HG03066 (cell line): ENCODE results near the gene MDFIC2.
"Not testable (repeated sequence)": the region's sequence is repeated elsewhere in the genome, so short reads cannot be mapped to it uniquely, and the experiment has no call there.

Experiments used
- ATAC-seq: cut with Tn5 transposase; IDR thresholded peaks from one replicate; pipeline ENCODE4 v1.9.1; 2021; ENCODE audit warnings: low read depth; ENCODE audit not compliant: unreplicated experiment

The MDFIC2 gene

DNA sequence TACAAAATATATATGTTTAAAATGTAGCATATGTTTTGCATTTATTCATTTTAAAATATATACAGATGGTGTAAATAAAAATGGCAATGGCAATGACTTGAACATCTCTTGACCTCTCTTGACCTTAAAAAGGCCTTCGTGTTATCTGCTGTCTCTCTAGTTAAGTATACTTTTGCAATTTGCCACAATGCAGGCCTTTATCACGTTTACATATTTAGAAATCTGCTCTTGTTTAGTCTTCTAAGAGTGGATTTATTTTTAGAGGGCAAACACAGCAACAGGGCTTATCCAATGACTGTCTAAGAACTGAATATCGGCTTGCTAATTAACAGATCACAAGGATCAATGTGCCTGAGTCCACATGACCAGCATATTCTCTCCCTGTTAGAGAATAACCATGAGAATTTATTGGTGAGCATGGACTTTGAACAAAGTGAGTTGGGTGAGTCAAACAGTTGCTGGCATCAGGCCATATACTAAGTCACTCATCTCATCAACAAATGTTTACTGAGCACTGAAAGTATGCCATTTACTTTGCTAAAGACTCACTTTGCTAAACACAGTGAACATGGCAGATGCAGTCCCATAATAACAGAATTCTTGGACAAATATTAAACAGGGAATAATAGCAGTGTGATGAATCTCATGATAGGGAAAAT lies 48.2 kb downstream of the MDFIC2 start:
- ATAC-seq = no peak

DNA sequence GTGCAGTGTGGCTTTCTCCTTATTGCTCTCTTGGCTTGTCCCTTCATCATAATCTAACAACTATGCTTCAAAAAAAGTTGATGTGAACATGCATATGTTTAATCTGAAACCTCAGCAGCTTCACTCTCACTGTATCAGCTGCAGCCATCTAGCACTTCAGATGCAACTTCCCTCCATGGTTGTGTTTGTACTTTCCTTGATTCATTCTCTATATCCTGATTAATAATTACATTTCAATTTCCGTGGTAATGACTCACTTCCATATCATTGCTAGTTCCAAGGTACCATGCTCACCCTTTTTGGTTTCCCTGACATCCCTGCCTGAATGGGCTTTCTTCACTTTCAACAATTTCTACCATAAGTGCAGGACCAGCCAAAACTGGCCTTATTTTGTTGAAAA lies 51.2 kb downstream of the MDFIC2 start:
- no peak for ATAC-seq

DNA sequence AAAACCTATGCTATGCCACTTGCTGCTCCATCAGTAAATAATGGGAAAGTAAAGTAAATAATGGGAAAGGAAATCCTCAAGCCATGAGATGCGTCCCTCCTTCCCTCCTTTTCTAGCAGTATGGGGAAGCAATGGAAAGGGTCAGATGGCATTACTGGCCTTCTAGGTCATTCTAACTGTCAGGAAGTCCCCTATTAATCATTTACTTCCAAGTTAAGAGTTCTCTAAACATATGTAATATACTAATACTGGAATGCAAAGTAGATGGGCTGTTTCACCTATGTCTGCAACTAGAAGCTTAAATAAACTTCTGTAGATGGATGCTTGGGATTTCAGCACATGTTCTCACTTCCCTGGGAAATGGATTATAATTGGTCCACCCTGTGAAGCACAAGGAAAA lies 55.9 kb downstream of the MDFIC2 start:
- no peak for ATAC-seq

DNA sequence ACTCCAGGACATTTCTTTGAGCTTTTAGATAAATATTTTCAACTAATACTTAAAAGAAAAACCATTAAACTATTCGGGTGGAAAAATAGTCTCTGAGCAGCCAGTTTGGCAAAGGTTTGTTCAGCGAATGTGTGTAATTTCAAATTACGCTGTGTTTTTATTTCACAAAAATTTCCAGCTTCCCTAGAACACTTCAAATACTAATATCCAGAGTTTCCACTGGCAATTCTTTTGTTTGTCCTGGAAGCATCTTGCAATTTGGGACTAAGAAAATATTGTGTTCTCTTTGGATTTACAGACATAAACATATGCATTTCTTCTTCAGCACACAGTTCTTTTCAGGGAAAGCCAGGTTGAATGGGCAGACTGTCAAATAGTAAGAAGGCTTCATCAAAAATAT lies 61.9 kb downstream of the MDFIC2 start:
- ATAC-seq = no peak

DNA sequence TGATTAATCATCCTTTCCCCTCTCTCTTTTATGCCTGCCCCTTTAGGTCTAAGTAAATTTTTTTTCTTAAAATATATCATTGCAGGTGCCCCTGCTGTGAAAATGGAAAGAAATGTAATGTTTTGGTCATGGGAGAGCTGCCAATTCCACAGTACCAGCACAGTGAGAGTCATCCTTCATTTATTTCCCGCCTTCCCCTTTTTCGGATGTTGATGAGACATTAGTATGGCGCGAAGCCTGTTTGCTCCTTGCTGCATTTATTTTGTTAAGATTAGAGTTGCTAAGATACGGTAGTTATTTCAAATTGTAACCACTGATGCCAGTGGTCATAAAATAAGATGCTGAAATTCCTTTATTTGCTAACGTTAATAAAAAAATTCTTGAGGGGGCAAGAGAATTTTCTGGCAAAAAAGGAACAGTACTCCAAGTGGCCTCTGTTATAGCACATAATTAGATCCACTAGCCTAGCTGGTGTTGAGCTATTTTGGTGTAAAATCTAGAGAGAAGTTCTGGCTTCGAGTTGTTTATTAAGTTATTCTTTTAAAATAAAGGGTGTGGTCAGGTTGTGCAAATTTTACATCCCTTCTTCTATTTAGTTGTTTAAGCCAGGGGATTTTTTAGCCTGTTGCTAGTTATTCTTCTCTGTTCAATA lies 62.8 kb downstream of the MDFIC2 start:
- no peak for ATAC-seq

DNA sequence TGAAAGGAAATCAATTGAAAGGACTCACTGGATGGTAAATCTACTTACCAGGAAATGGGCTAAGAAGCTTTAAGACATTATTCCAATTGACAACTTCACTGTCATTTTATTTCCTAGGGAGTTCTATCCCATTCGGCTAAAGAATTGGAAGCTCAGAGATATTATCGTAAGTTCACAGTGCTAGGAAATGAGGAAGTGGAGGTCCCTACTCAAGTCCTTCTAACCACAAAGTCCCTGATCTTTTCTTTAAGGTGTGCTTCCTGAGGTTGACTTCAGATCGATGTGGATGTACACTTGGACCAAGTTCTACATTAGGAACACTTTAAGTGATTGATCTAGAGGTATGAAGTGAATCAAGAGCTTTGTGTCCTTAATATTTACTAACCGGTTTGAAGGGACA lies 63.6 kb downstream of the MDFIC2 start:
- no peak for ATAC-seq

DNA sequence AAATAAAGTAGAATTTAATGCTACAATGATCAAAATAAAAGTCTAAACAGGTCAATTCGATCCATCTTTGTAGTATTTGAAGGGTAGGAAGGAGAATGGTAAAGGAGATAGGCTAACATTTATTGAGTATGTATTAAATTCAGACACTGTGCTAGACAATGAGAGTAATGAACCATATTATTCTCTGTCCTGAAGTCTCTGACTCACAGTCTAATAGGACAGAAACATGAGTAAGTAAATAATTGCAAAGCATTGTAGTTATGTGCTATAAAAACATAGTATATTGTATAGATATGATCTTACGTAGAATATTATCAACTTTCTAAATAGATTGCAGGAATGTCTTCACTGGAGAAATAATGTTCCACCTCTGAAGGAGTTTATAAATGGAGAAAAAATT lies 64.5 kb downstream of the MDFIC2 start:
- no peak for ATAC-seq

DNA sequence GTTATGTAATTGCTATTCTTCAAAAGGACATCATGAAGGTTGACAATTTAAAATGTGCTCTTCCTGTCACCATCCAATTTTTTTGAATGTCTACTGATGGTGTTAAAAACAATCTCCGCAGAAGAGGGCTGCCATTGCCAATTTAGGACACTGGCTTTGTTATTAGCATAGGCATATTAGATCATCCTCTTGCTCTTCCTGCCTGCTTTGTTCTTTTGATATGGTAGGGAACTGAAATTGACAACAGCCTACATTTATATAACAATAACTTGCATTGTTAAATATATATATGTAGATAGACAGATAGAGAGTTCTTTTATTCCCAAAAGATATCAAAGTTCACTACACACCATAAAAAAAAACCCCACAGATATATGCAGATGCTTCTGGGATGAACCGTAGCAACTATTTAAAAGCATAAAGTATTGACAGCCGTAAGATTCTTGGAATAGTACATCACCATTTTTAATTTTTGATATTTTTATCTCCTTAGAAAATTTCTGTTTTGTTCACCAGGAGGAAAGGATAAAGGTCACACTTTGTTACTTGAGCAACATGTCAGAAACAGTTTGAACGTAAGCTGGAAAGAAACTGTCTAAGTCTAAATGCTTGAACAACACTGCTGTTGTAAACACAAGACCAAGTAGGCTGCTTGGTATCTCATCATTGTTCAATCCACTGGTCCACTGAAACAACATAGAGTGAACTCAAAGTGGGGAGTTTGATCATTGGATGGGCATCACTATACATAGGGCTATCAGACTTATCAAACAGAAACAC lies 66.5 kb downstream of the MDFIC2 start:
- no peak for ATAC-seq

DNA sequence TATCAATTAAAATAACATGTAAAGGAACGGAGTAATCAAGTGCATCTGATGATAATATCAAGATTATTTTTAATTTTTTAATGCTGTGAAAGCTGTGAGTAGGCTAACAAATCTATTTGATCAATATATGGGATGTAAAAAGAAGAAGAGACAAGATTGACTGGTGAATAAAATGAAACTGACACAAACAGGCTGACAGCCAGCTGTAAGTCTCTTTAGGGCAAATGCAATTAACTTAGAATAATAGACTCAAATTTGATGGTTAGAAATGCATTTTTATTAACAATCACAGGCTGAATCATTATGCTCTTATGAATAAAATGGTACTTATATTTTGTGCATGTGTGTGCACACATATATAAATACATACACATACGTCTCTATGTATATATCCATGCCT lies 68.0 kb downstream of the MDFIC2 start:
- no peak for ATAC-seq

DNA sequence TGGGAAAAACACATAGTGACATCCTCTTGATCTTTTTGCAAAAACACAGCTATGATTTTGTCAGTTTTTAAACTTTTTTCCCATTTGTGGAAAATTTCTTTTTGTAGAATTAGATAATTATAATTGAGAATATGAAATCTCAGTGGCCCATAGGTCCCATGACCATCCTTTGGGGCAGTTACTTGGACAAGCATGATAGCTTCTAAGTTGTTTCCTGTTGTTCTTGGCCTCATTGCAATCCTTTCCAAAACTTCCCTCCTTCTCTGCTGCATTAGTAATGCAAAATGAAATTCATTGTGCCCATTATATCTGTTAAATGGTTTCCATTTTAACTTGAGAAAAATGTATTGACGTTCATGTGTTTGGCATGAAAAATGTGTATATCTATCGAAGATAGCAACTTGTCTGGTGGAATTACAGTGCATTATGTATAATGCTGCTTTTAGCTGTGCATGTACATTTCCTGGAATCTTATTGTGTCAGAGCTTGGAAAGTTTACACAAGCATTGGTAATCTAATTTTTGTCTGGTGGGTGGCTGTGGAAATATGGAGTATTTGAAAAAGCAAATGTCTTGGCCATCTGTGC lies 70.0 kb downstream of the MDFIC2 start:
- no peak for ATAC-seq

DNA sequence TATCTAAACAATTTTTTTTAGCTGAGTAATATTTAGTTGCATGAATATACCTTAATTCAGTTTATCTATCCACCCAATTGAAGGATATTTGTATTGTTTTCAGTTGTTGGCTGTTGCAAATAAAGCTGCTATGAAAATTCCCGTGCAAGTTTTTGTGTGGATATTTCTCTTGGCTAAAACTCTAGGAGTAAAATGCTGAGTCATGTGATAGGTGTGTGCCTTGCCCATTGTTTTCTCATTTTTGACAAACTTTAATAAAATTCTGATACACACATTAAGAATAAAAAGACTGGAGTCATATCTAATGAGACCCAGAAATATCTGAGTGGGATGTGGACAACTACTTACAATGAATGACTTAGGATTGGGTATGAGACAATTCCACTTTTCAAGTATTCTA lies 78.6 kb downstream of the MDFIC2 start:
- ATAC-seq = no peak

DNA sequence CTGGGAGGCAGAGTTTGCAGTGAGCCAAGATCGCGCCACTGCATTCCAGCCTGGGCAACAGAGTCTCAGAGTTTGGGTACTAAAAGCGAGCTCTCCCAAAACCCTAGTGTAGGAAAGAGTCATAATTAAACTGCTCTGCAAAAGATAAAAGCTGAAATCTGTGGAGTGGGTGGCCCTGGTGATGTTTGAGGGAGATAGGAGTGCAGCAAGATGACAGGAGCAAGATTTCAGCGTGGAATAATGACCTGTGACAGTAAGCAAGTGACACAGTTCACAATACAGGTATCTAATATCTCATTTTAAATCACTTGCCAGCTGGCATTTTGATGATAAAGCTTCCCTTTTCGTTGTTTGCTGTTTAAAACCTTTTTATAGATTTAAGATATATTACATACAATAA lies 79.3 kb downstream of the MDFIC2 start:
- no peak for ATAC-seq

DNA sequence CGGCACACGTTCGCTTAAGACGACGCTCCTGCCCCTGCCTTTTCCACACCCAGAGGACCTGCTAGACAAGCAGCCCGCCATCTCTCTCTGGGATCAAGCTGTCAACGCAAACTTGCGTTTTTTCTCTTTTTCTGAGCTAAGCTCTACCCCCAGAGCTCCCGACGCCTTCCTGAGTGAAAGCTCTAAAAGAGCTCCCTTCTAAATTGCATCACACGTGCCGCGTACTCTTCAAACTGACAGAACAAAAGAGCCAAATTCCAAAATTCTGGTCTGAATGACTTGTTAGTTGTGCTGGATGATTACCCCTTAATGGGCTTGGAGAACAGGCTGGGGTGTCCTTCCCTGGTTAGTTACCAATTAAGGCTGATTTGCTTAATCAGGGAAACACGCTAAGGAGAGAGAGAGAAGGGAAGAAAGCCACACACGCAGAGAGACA lies 81.2 kb downstream of the MDFIC2 start:
- ATAC-seq = no peak

DNA sequence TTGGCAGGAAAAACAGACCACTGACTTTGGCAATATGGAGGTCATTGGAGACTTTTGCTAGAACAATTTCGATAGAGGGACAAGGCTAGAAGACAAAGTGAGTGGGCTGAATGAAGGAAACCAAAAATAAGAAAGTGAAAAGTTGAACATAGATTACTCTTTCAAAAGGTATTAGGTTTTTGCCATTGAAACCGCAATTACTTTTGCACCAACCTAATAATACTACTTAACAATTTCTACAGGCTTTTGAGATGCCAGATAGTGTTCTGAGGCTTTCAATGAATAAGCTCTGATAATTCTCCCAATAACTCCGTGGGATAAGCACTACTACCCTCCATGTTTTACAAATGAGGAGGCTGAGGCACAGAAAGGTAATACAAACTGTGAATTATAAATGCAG lies 85.0 kb downstream of the MDFIC2 start:
- ATAC-seq = no peak

DNA sequence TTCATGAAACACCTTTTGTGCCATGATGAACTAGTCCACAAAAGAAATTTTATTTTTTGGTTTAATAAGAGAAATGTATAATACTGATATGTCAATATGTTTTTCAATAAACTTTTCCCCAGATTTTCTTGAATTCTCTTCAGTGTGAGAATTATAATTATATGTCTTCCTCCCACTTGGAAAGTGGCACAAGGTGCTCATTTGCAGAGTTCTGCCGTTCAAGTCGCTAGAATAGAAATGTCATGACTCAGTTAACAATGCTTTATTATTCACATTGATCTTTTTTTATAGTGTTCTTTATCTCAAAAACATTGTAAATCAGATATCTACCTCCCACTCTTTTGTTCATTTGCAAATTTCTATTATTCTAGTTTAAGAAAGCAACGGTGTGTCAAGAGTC lies 87.3 kb downstream of the MDFIC2 start:
- ATAC-seq = no peak

DNA sequence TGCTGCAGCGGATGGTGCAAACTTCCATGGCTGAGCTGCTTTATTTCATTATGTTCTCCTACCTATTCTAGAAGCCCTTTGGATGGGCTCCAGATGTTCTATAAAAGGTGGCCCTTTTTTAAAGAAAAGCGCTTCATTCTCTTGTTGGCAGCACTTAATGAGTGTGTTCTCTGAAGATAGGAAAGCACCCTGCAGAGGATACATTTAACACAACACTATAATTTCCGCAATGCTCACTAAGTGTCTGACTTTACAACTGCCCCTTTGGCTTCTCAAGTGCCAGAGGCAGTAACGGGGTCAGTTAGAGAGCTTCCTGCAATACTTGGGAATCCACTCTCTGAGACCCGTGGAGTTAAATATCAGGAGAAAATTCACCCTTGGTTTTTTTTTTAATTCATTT lies 88.1 kb downstream of the MDFIC2 start:
- no peak for ATAC-seq

DNA sequence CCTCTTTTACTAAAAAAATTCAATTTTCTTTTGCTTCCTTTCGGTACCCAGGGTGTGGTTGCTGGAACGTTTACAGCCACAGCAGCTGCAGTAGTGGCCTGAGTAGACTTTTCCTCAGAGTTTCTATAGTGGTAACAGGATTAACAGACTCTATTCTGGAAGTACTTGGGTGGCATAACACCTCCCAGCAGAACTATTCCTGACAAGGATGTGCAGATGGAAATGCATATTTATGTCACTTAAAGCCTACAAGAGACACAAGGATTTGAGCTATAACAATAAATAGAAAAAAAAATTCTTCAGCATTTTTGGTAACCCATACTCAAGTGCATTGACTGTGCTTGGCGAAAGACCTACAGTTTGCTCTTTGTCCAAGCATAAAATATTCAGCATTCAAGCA lies 94.0 kb downstream of the MDFIC2 start:
- no peak for ATAC-seq

DNA sequence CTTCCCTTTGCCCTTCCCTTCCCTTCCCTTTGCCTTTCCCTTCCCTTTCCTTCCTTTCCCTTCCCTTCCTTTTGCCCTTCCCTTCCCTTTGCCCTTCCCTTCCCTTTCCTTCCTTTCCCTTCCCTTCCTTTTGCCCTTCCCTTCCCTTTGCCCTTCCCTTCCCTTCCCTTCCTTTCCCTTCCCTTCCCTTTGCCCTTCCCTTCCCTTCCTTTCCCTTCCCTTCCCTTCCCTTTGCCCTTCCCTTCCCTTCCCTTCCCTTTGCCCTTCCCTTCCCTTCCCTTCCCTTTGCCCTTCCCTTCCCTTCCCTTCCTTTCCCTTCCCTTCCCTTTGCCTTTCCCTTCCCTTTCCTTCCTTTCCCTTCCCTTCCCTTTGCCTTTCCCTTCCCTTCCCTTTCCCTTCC lies 101.2 kb downstream of the MDFIC2 start:
- ATAC-seq = not testable (repeated sequence)

DNA sequence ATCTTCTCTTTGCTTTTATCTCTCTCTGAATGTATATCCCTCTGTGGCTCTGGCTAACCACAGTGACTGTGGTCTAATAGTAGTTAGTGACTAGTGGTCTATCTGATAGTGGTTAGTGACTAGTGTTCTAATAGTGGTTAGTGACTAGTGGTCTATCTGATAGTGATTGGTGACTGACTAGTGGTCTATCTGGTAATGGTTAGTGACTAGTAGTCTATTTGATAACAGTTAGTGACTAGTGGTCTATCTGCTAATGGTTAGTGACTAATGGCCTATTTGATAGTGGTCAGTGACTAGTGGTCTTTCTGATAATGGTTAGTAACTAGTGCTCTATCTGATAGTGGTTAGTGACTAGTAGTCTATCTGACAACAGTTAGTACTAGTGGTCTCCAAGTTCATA lies 110.5 kb downstream of the MDFIC2 start:
- ATAC-seq = no peak

DNA sequence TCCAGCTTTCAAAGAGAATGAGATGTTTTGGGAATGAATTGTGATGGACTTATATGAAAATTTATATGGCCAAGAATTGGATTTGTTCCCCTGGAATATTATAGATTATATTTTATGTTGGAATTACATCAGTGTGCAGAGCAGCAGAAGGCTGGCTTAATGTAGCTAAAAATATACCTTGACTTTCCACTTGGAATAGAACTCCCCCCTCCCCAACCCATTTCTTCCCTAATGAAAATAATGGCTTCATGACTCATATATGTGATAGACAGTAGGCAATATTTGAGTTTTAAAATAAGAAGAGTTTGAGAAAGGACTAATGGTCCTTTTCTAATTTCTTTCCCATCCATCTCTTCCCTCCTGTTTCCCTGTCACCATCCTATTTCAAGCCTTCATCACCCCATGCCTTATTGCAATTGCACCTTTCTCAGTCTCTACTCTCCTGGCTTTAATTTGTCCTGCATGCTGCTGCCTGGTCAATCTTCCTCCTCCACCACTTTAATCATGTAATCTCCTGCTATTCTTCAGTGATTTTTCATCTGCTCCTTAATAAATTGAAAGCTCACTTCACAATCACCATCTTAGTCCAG lies 122.5 kb downstream of the MDFIC2 start:
- no peak for ATAC-seq

DNA sequence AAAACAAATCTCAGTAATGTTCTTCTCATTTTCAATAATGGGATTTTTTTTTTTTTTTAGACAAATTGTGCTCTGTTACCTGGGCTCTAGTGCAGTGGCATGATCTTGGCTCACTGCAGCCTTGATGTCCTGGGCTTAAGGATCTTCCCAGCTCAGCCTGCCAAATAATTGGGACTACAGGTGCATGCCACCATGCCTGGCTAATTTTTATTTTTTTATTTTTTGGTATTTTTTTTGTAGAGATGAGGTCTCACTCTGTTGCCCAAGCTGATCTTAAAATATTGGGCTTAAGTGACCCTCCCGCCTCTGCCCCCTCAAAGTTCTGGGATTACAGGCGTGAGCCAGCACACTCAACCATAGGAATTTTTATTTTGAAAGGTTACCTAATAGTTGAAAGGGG lies 126.2 kb downstream of the MDFIC2 start:
- no peak for ATAC-seq
